Stimulated activated CD8-positive, alpha-beta memory T cell treated with anti-CD3 and anti-CD28 coated beads, Interleukin-2, amount 100 ng/mL, for 1 hour (primary cell): ENCODE measurements around the gene MCM5.
"Not testable (repeated sequence)": the region's sequence is repeated elsewhere in the genome, so short reads cannot be mapped to it uniquely, and the experiment has no call there.

Source experiments
- DNase-seq, 2 donors: peaks; one replicate each; pipeline ENCODE4 v3.0.0-alpha.2; 2020; ENCODE audit warnings: low read depth in 2 of 2

The MCM5 gene

DNA sequence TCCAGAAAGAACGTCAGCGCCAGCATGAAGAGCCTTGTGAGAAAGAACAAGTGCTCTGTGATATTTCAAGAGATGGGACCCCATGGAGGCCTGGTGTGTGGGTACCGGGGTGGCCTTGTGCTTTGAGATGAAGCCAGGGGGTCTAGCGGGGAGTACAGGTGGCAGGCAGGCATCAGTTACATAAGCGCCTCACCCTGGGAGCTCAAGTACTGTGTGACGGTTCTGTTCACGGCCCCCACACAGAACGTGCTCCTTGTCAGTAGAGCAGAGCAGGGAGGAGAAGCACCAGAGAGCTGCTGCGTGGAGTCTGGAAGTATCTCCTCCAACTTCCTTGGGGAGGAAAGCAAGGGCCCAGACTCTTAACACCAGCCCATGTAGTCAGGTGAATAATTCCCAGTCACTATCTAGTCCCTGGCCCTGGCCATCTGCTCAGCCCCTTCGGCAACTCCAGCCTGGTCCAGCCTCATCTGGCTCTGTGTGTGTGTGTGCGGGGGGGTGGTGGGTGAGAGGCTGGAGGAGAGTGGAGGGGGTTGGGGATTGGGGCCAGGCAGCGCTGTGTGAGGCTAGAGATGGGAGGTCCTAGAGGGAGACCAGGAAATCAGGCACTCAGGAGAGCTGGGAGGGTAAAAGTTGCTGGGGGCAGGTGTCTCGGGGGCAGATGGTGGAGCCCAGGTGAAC lies 32.4 kb downstream of the MCM5 start:
- DNase-seq = no peak

- DNase-seq = no peak
These were observed 34.2 kb downstream of the MCM5 start for GRCh38 chr22:35434061-35434710.

DNA sequence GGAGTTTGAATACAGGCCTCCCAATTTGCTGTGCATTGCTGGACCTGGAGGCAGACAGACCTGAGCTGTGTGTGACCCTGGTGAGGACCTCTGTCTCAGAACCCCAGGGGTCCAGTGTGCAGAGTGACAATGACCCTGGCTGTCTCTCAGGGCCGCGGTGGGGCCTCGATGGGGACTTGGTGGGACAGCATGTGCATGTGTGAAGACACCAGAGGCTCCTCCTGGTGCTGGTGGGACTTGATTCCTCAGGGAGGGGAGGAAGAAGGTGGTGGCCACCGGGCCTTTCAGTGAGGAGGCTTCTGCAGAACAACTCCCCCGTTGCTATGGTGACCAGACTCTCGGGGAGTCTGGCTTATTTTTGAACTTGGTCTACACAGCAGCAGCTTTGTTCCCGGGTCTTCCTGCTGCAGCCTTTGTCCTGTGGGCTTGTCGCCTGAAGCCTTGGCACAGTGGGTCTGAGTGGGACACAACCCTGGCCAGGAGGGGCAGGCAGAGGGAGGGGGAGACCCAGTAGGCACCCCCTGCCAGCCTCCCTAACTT lies 35.3 kb downstream of the MCM5 start:
- DNase-seq = no peak

GRCh38 chr22:35436421-35436820 lies 36.5 kb downstream of the MCM5 start:
- no peak for DNase-seq

DNA sequence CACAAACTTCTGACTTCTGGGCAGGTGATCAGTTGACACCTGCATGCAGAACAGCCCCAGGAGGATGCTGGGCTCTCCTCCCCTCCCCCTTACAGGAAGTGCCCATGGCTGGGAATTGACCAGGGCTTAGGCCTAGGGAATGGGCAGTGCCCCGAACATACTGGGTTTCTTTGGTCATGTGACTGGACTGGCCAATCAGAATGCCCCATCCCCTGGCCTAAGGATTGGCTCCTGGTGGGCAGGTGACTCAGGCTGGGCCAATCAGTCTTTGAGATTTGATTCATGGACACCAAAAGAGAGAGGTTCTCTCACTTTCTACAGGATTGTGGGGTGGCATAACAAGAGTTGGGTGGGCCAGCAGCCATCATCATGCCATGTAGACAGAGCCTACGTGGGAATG lies 37.1 kb downstream of the MCM5 start:
- no peak for DNase-seq

DNA sequence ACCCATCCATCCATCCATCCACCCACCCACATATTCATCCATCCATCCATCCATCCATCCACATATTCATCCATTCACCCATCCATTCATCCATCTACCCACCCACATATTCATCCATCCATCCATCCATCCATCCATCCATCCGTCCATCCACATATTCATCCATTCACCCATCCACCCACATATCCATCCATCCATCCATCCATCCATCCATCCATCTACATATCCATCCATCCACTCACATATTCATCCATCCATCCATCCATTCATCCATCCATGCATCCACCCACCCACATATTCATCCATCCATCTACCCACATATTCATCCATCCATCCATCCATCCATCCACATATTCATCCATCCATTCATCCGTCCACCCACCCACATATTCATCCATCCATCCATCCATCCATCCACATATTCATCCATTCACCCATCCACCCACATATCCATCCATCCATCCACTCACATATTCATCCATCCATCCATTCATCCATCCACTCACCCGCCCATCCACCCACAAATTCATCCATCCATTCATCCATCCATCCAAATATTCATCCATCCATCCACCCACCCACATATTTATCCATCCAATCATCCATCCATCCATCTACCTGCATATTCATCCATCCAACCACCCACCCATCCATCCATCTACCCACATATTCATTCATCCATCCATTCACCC lies 38.9 kb downstream of the MCM5 start:
- DNase-seq = not testable (repeated sequence)

GRCh38 chr22:35439365-35439717 lies 39.4 kb downstream of the MCM5 start:
- no peak for DNase-seq

GRCh38 chr22:35440129-35440528 lies 40.2 kb downstream of the MCM5 start:
- DNase-seq = no peak

- no peak for DNase-seq
These were observed 41.7 kb downstream of the MCM5 start for GRCh38 chr22:35441489-35442100.

DNA sequence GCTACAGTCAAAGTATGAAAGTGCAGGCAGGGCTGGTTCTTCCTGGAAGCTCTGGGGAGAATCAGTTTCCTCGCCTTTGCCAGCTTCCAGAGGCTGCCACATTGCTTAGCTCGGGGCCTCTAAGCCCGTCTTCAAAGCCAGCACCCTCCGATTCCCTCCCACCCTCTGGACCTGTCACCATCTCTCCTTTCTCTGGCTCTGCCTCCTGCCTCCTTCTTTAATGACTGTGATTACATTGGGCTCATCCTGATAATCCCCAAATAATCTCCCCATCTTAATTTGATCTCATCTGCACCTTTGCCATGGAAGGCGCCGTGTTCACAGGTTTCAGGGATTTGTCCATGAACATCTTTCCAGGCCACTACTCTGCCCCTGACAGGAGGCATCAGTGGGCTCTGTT lies 42.5 kb downstream of the MCM5 start:
- DNase-seq = no peak

DNA sequence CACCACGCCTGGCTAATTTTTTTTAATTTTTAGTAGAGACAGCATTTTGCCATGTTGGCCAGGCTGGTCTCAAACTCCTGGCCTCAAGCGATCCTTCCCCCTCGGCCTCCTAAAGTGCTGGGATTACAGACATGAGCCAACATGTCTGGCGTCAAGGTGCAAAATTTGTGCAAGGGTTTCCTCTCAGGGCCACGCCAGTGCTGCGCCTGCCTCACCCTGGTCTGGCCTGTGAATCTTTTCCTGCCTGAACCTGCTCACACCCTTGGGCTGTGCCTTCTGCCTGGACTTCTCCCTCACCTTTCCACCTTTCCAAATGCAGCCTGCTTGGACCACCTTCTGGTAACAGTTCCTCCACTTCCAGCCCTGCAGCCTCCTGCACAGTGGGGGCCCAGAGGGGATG lies 43.4 kb downstream of the MCM5 start:
- no peak for DNase-seq

DNA sequence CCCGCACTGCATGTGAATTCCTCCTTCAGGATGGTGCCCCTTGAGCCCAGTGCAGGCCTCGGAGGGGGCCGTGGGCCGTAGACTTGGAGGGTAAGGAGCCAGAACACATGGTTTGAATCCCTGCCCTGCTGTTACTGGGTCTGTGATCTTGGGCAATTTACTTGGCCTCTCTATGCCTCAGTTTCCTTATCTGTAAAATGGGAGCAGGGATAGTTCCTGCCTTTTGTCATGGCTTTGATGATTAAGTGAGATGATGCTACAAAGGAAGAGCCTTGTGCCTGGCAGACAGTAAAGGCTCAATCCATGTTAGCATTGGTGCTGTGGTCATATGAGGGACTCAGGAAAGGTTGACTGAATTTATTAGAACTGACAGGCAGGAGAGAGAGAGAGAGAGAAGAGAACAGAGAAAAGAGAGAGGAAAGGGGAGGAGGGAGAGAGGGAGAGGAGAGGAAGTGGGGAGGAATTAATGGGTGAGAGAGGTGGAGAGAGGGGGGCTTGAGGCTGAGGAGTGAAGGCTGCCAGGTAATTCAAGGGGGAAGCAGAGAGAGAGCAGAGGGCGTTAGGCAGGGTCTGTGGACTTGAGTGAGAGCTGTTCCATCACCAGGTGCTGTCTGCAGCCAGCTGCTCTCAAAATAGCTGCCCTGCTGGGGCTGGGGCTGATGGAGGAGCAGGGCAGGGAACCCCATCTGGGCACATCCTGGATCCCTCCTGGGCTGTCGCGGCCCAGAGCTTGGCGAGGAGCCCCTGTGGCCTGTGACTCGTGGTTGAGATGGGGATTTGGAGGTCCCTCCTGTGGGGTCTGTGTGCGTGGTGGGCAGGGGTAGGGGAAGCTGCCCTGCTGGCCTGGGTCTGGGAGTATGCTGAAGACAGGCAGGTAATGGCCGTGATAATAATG lies 44.1 kb downstream of the MCM5 start:
- no peak for DNase-seq

DNA sequence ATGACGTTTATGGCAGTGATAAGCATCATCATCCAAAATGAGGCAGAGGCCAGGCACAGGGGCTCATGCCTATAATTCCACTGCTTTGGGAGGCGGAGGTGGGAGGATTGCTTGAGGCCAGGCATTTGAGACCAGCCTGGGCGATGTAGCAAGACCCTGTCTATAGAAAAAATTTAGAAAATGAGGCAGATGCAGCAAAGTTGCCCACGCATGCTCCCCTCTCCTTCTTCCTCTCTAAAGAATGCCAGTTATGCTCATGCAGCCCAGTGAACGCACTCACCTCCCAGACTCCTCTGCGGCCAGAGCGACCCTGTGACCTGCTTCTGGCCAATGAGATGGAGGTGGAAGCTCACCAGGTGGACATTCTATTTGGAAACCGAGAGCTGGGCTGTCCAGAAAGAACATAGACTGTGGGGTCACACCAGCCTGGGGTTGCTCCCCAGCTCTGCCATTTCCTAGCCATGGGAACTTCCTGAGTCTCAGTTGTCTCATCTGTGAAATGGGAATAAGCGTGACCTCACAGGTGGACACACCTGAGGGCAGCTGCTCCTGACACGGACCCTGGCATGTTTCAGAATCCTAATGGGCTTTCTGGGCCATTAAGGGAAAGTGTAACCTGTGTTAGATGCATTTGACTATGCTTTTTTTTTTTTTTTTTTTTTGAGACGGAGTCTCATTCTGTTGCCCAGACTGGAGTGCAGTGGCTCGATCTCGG lies 44.9 kb downstream of the MCM5 start:
- DNase-seq = no peak

GRCh38 chr22:35445933-35446332 lies 46.0 kb downstream of the MCM5 start:
- no peak for DNase-seq

DNA sequence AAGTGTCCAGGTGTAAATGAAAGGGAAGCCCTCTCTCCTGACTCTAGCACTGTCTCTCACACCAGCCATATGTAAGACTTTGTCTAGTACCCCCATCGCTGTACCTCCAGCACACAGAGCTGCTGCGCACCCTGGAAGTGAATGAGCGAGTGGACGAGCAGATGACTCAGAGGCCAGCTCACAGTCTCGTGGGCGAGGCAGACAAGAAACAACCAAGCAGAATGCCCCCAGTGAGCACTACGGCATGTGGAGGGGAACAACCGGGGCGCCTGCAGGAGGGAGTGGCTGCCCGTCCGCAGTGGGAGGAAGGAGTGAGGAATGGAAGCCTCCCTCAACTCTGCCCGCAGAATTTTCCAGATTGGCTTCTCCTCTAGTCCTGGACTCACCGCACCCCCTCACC lies 46.4 kb downstream of the MCM5 start:
- no peak for DNase-seq

DNA sequence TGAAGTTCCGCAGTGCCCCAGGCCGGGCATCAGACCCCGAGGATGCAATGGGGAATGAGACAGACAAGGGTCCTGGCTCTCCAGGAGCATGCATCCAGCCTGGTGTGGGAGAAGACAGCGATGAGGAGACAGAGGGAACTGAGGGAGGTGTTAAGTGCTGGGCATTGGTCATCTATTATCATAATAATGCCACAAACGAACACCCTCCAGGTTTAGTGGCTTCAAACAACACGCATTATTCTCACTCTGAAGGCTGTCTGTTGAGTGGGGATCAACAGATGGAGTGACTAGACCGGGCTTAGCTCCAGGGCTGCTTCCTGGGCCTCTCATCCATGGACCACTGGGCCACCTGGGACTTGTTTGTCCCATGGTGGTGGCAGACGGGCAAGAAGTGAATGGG lies 48.6 kb downstream of the MCM5 start:
- DNase-seq = no peak

DNA sequence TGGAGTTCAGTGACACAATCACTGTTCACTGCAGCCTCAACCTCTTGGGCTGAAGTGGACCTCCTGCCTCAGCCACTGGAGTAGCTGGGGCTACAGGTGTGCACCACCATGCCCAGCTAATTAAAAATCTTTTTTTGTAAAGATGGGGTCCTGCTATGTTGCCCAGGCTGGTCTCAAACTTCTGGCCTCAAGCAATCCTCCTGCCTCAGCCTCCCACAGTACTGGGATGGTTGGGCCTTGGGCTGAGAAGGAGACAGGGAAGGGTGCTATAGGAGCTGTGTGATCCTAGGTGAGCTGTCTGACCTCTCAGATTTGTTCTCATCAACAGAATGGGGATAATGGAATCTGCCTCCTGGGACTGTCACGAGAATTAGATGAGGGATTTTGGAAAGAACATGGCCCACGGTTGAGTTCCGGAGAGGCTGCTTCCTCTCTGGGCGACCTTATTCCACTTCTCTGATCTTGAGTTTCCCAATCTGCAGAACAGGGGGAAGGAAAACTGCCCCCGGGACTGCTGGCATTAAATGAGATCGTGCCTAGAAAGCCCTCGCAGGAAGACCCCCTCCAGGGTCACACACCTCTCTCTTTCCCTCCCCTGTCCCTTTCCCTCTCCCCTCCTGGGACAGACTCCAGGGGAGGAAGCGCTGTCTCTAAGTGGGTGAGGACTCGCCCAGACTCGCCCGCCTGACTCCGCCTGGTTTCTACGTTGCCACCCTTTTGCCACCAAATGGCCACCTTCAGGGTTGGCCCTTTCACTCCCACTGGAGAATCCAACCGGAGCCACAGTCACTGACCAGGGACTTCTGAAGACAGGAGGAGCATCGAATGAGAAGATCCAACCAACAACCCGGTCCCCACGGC lies 50.1 kb downstream of the MCM5 start:
- DNase-seq = no peak

GRCh38 chr22:35450824-35451569 lies 51.1 kb downstream of the MCM5 start:
- DNase-seq = no peak

GRCh38 chr22:35451592-35451991 lies 51.7 kb downstream of the MCM5 start:
- no peak for DNase-seq
